ENCODE data around the gene ITPRID2.
"Not testable (repeated sequence)": the region's sequence is repeated elsewhere in the genome, so short reads cannot be mapped to it uniquely, and the experiment has no call there.

The ITPRID2 gene

DNA sequence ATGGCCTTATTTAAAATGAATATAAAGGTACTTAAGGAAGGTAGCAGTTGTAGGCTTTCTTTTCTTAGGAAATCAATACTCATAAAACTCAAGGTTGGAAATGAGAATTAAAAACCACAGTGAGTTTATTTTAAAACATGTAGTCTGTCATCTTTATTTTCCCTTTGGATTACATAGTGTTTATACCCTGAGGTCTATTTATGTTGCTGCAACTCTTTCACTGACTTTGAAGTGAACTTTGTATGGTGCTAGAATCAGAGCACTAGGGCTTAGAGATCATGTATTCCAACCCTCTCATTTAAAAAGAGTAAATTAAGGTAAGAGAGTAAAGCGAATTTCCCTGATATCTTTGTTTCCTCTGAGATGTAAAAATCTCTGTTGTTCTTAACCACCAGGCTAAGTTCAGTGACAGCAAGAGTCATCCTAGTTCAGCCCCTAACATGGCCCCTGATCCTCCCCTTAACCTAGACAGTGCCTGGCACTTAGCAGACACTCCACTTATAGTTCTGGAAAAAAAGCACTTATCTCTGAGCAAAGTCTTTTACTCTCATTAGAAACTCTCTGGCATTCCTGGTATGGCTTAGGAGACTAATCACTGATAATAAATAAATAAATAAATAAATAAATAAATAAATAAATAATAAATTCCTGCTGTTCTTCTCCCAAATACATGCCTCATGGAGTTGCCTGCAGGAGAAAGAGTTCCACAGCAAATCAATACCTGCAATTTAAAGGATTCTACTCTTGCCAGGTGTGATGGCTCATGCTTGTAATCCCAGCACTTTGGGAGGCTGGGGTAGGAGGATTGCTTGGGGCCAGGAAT, 61.1 kb downstream of the ITPRID2 start:
- H3K27me3 Mint-ChIP-seq = peaks cover 45% of the 10 kb centered on the region
- H3K4me1 Mint-ChIP-seq (ENCODE audit: low read depth) = peaks cover 24% of the 10 kb centered on the region
- no peak for DNase-seq
- no peaks in the 10 kb centered on the region for H3K9me3 Mint-ChIP-seq
- no peaks in the 10 kb centered on the region for H3K36me3 Mint-ChIP-seq (ENCODE audit: low read depth)
- no peak overlapping the region for H3K27ac Mint-ChIP-seq
- H3K4me3 Mint-ChIP-seq = no peak overlapping the region

GRCh38 chr2:181953881-181954537, 62.5 kb downstream of the ITPRID2 start:
- Mint-ChIP-seq H3K27me3 (peaks cover 46% of the 10 kb centered on the region), H3K4me1 (ENCODE audit: low read depth) (peaks cover 24% of the 10 kb centered on the region), H3K36me3 (ENCODE audit: low read depth) (no peaks in the 10 kb centered on the region), H3K4me3 (peak overlapping the region; percentile 33), H3K27ac (no peak overlapping the region), H3K9me3 (no peaks in the 10 kb centered on the region)
- DNase-seq = peak; percentile 65

- H3K4me3 Mint-ChIP-seq = peak overlapping the region; percentile 33
- H3K4me1 Mint-ChIP-seq (ENCODE audit: low read depth) = peaks cover 24% of the 10 kb centered on the region
- no peak overlapping the region for H3K27ac Mint-ChIP-seq
- no peaks in the 10 kb centered on the region for H3K9me3 Mint-ChIP-seq
- no peak for DNase-seq
- peaks cover 41% of the 10 kb centered on the region for H3K27me3 Mint-ChIP-seq
- H3K36me3 Mint-ChIP-seq (ENCODE audit: low read depth) = no peaks in the 10 kb centered on the region
These were observed 63.0 kb downstream of the ITPRID2 start for GRCh38 chr2:181954538-181954883.

- no peak for DNase-seq
- H3K27ac Mint-ChIP-seq = no peak overlapping the region
- H3K4me3 Mint-ChIP-seq = no peak overlapping the region
- peaks cover 24% of the 10 kb centered on the region for H3K4me1 Mint-ChIP-seq (ENCODE audit: low read depth)
- no peaks in the 10 kb centered on the region for H3K9me3 Mint-ChIP-seq
- H3K36me3 Mint-ChIP-seq (ENCODE audit: low read depth) = no peaks in the 10 kb centered on the region
- peaks cover 36% of the 10 kb centered on the region for H3K27me3 Mint-ChIP-seq
These were observed 63.5 kb downstream of the ITPRID2 start for GRCh38 chr2:181955010-181955409.

GRCh38 chr2:181955866-181956265, 64.3 kb downstream of the ITPRID2 start:
- Mint-ChIP-seq H3K4me1 (ENCODE audit: low read depth) (peaks cover 24% of the 10 kb centered on the region), H3K27me3 (peaks cover 39% of the 10 kb centered on the region)
- H3K9me3 Mint-ChIP-seq; H3K36me3 Mint-ChIP-seq (ENCODE audit: low read depth); H3K27ac Mint-ChIP-seq; DNase-seq; H3K4me3 Mint-ChIP-seq: not testable (repeated sequence)

GRCh38 chr2:181957668-181958067, 66.1 kb downstream of the ITPRID2 start:
- H3K9me3 Mint-ChIP-seq = no peaks in the 10 kb centered on the region
- no peak for DNase-seq
- peaks cover 35% of the 10 kb centered on the region for H3K27me3 Mint-ChIP-seq
- H3K4me3 Mint-ChIP-seq = no peak overlapping the region
- H3K27ac Mint-ChIP-seq = no peak overlapping the region
- H3K4me1 Mint-ChIP-seq (ENCODE audit: low read depth) = peaks cover 19% of the 10 kb centered on the region
- H3K36me3 Mint-ChIP-seq (ENCODE audit: low read depth) = no peaks in the 10 kb centered on the region

- Mint-ChIP-seq H3K4me1 (ENCODE audit: low read depth) (peaks cover 15% of the 10 kb centered on the region), H3K27ac (no peak overlapping the region), H3K27me3 (peaks cover 28% of the 10 kb centered on the region), H3K4me3 (no peak overlapping the region), H3K36me3 (ENCODE audit: low read depth) (no peaks in the 10 kb centered on the region), H3K9me3 (no peaks in the 10 kb centered on the region)
- DNase-seq = no peak
These were observed 67.2 kb downstream of the ITPRID2 start for GRCh38 chr2:181958726-181959125.

- DNase-seq = no peak
- no peak overlapping the region for H3K4me3 Mint-ChIP-seq
- H3K27ac Mint-ChIP-seq = no peak overlapping the region
- H3K4me1 Mint-ChIP-seq (ENCODE audit: low read depth) = peaks cover 9% of the 10 kb centered on the region
- H3K9me3 Mint-ChIP-seq = no peaks in the 10 kb centered on the region
- H3K27me3 Mint-ChIP-seq = peaks cover 27% of the 10 kb centered on the region
- no peaks in the 10 kb centered on the region for H3K36me3 Mint-ChIP-seq (ENCODE audit: low read depth)
These were observed 68.0 kb downstream of the ITPRID2 start for GRCh38 chr2:181959508-181959907.

DNA sequence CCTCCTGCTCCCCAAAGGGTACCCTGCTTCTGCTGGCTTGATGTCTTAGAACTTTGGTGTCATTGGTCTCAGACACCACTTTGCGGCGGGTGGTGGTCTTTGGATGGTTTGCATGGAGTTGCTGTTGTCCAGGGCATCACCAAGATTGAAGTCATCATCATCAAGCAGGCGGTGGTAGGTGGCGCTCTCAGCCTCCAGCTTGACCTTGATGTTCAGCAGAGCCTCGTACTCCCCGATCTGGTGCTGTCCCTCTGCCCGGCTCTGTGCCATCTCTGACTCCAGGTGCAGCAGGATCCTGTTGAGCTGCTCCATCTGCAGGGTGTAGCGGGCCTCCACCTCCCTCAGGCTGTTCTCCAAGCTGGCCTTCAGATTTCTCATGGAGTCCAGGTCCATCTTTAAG, 69.6 kb downstream of the ITPRID2 start:
- H3K27ac Mint-ChIP-seq; DNase-seq; H3K4me1 Mint-ChIP-seq (ENCODE audit: low read depth); H3K4me3 Mint-ChIP-seq; H3K36me3 Mint-ChIP-seq (ENCODE audit: low read depth); H3K9me3 Mint-ChIP-seq: not testable (repeated sequence)
- H3K27me3 Mint-ChIP-seq = peaks cover 27% of the 10 kb centered on the region

- Mint-ChIP-seq H3K4me3 (no peak overlapping the region), H3K27ac (no peak overlapping the region), H3K36me3 (ENCODE audit: low read depth) (no peaks in the 10 kb centered on the region), H3K4me1 (ENCODE audit: low read depth) (no peaks in the 10 kb centered on the region), H3K27me3 (peaks cover 26% of the 10 kb centered on the region), H3K9me3 (no peaks in the 10 kb centered on the region)
- DNase-seq = no peak
These were observed 70.6 kb downstream of the ITPRID2 start for GRCh38 chr2:181962142-181962541.

DNA sequence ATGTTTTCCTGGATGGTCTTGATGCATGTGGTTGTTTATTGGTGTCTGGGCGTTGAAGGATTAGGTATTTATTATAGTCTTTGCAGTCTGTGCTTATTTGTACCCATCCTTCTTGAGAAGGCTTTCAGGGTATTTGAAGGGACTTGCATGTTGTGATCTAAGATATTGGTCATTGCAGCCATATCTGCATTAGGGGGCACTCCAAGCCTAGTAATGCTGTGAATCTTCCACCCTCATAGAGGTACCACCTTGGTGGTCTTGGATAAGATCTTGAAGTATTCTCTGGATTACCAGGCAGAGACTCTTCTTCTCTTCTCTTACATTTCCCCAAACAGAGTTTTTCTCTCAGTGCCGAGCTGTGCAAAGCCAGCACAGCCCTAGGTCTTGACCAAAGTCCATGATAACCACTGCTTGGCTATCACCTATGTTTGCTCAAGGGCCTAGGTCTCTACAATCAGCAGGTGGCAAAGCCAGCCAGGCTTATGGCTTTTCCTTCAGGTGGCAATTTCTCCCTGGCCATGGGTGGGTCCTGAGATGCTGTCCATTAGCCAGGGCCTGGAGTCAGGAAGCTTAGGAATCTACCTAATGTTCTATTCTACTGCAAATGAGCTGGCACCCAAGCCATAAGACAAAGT, 78.7 kb downstream of the ITPRID2 start:
- H3K9me3 Mint-ChIP-seq = no peaks in the 10 kb centered on the region
- H3K4me3 Mint-ChIP-seq = no peak overlapping the region
- DNase-seq = no peak
- no peaks in the 10 kb centered on the region for H3K36me3 Mint-ChIP-seq (ENCODE audit: low read depth)
- H3K4me1 Mint-ChIP-seq (ENCODE audit: low read depth) = peaks cover 2% of the 10 kb centered on the region
- peaks cover 33% of the 10 kb centered on the region for H3K27me3 Mint-ChIP-seq
- H3K27ac Mint-ChIP-seq = no peak overlapping the region

DNA sequence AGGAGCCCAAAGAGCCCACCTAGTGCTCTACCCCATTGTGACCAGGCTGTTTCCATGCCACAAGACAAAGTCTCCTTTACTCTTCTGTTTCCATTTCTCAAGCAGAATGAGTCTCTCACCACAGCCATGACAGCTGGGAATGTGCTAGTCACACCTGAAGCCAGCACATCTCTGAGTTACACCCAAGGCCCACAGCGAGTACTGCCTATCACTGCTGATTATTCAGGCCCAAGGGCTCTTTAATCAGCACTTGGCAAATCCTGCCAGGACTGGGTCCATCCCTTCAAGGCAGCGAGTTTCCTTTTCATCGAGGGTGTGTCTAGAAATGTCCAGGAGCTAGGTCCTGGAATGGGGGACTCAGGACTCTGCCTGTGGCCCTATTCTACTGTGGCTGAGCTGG, 79.5 kb downstream of the ITPRID2 start:
- DNase-seq = no peak
- H3K36me3 Mint-ChIP-seq (ENCODE audit: low read depth) = no peaks in the 10 kb centered on the region
- no peak overlapping the region for H3K27ac Mint-ChIP-seq
- no peaks in the 10 kb centered on the region for H3K9me3 Mint-ChIP-seq
- H3K4me1 Mint-ChIP-seq (ENCODE audit: low read depth) = peaks cover 2% of the 10 kb centered on the region
- H3K4me3 Mint-ChIP-seq = no peak overlapping the region
- peaks cover 33% of the 10 kb centered on the region for H3K27me3 Mint-ChIP-seq

GRCh38 chr2:181972431-181973170, 81.1 kb downstream of the ITPRID2 start:
- H3K27ac Mint-ChIP-seq = no peak overlapping the region
- peaks cover 5% of the 10 kb centered on the region for H3K4me1 Mint-ChIP-seq (ENCODE audit: low read depth)
- H3K4me3 Mint-ChIP-seq = no peak overlapping the region
- no peak for DNase-seq
- H3K36me3 Mint-ChIP-seq (ENCODE audit: low read depth) = no peaks in the 10 kb centered on the region
- peaks cover 35% of the 10 kb centered on the region for H3K27me3 Mint-ChIP-seq
- no peaks in the 10 kb centered on the region for H3K9me3 Mint-ChIP-seq

DNA sequence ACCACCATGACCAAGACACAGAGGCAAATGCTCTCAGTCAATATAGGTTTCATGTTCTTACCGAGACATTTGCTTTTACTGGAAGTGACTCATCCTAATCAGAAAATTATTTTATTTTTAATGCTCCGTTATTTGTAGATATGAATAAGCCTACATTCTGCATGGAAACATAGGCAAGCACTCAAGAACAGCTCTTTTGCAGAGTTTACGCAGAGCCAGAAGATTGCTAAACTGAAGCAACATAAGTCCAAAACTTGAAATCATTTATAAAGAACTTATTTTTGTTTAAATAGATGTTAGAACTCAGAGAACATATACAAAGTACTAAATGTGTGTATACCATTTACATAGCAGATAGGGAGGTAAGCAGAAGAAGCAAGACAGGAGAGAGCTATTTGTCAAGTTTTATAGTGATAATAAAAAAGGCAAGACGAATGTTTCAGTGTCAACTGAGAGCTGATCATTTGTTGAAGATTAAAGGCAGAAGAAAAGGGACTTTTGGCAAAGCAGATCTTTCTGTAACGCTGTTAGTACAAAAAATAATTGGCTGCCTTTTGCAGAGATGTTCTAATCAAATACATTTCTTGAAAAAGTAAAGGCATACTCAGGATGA, 81.7 kb downstream of the ITPRID2 start:
- Mint-ChIP-seq H3K9me3 (no peaks in the 10 kb centered on the region), H3K27ac (no peak overlapping the region), H3K27me3 (peaks cover 32% of the 10 kb centered on the region), H3K36me3 (ENCODE audit: low read depth) (no peaks in the 10 kb centered on the region), H3K4me1 (ENCODE audit: low read depth) (peaks cover 12% of the 10 kb centered on the region), H3K4me3 (no peak overlapping the region)
- no peak for DNase-seq

All from activated T-cell treated with anti-CD3 and anti-CD28 coated beads, Interleukin-2, amount 50 U/mL, for 24 hours (primary cell).